A549 (cell line): ENCODE results near the gene LLGL2. TPM values are rescaled to one million over a fixed set of nuclear protein-coding genes. Genes with fewer than 3 reads are reported as not detected.
A peak's percentile ranks its signal among the peaks of the same experiment; 100 is the strongest.

Experiments used
- ATAC-seq, 2 experiments: fragments of 200-7000 bp in 1 of 2; fragments of >200 bp in 1 of 2; cut with Nextera tagmentation in 1 of 2; cut with Tn5 transposase in 1 of 2; 3 replicates each; pipeline versions ENCODE4 v1.8.0 to v1.9.1; 2018 to 2020; ENCODE audit warnings: mild to moderate bottlenecking in 1 of 2, moderate library complexity in 1 of 2
- CTCF ChIA-PET: fragments of 300-600 bp; sonication (Branson Sonifier 250); formaldehyde crosslinking; extraction: SDS; loops from one replicate; lab custom pipeline; 2021; ENCODE audit warnings: antibody characterized with exemption, inconsistent platforms; lab: Yijun Ruan, JAX
- POLR2A ChIA-PET: fragments of 350-600 bp; formaldehyde crosslinking; extraction: SDS; loops from one replicate; lab custom pipeline; 2021; ENCODE audit warnings: antibody characterized with exemption, inconsistent platforms; lab: Yijun Ruan, JAX
- DNase-seq, 2 experiments: peaks; one replicate each; pipeline versions ENCODE4 v3.0.0 to v3.0.0-alpha.2; 2011 to 2016; ENCODE audit warnings: low read depth in 1 of 2, low spot score in 1 of 2
- FAIRE-seq: peaks from 2 replicates; lab custom pipeline; 2011; peaks lifted over from hg19 to GRCh38; lab: Jason Lieb, UNC
- H3K27ac ChIP-seq, 2 experiments: fragments of >200 bp; sonication (Bioruptor Twin); formaldehyde crosslinking; 3 replicates each; pipeline ENCODE4 v1.5.1; 2016 to 2017
- H3K4me1 ChIP-seq: fragments of >200 bp; sonication (Bioruptor Twin); formaldehyde crosslinking; 3 replicates; pipeline ENCODE4 v1.6.1; 2016
- H3K4me2 ChIP-seq: fragments of >200 bp; sonication (Bioruptor Twin); formaldehyde crosslinking; 3 replicates; pipeline ENCODE4 v1.6.1; 2016
- H3K4me3 ChIP-seq: fragments of >200 bp; sonication (Bioruptor Twin); formaldehyde crosslinking; 3 replicates; pipeline ENCODE4 v1.5.1; 2016
- H3K9me3 ChIP-seq: fragments of >200 bp; sonication (Bioruptor Twin); formaldehyde crosslinking; 3 replicates; pipeline ENCODE4 v1.6.1; 2016
- BCL3 ChIP-seq: fragments of >200 bp; sonication (Bioruptor Twin); formaldehyde crosslinking; IDR thresholded peaks from 3 replicates; pipeline ENCODE4 v1.6.1; 2016
- BHLHE40 ChIP-seq: IDR thresholded peaks from 2 replicates; pipeline ENCODE4 v1.6.1; 2012; ENCODE audit warnings: low read depth, low read length, inconsistent platforms
- CTCF ChIP-seq: fragments of >200 bp; sonication (Bioruptor Twin); formaldehyde crosslinking; IDR thresholded peaks from 3 replicates; pipeline ENCODE4 v1.5.1; 2016
- EHMT2 ChIP-seq: fragments of 200-600 bp; sonication (generic); IDR thresholded peaks from 2 replicates; pipeline ENCODE4 v1.6.1; 2016; ENCODE audit warnings: antibody characterized with exemption, low read depth, mild to moderate bottlenecking, moderate library complexity
- ESRRA ChIP-seq: fragments of 150-350 bp; IDR thresholded peaks from 2 replicates; pipeline ENCODE4 v1.6.1; 2014; ENCODE audit warnings: mild to moderate bottlenecking, low read length, borderline replicate concordance
- FOSB ChIP-seq: fragments of 250-450 bp; sonication (Bioruptor Pico); IDR thresholded peaks from 2 replicates; pipeline ENCODE4 v1.5.0; 2020; ENCODE audit warnings: mild to moderate bottlenecking, moderate library complexity
- FOXS1 ChIP-seq: fragments of 250-450 bp; sonication (Bioruptor Pico); IDR thresholded peaks from 2 replicates; pipeline ENCODE4 v1.5.0; 2020; ENCODE audit warnings: mild to moderate bottlenecking, moderate library complexity
- GATA3 ChIP-seq: IDR thresholded peaks from 2 replicates; pipeline ENCODE4 v1.6.1; 2012; ENCODE audit warnings: borderline replicate concordance
- HOXA7 ChIP-seq: fragments of 250-450 bp; sonication (Bioruptor Pico); IDR thresholded peaks from 2 replicates; pipeline ENCODE4 v1.5.0; 2020; ENCODE audit warnings: mild to moderate bottlenecking, moderate library complexity
- KDM1A ChIP-seq: fragments of 200-600 bp; sonication (generic); IDR thresholded peaks from 2 replicates; pipeline ENCODE4 v1.6.1; 2016; ENCODE audit warnings: low read depth, mild to moderate bottlenecking
- KDM5A ChIP-seq: fragments of 200-600 bp; sonication (generic); IDR thresholded peaks from 2 replicates; pipeline ENCODE4 v1.6.1; 2016; ENCODE audit warnings: antibody characterized with exemption, mild to moderate bottlenecking
- NPAS2 ChIP-seq: fragments of 250-450 bp; sonication (Bioruptor Pico); IDR thresholded peaks from 2 replicates; pipeline ENCODE4 v1.8.0; 2022; ENCODE audit warnings: mild to moderate bottlenecking, moderate library complexity, borderline replicate concordance
- NR3C1 ChIP-seq: fragments of >200 bp; sonication (Bioruptor Twin); formaldehyde crosslinking; IDR thresholded peaks from 3 replicates; pipeline ENCODE4 v1.6.1; 2017
- PHF8 ChIP-seq: fragments of 200-600 bp; sonication (generic); IDR thresholded peaks from 2 replicates; pipeline ENCODE4 v1.6.1; 2016; ENCODE audit warnings: low read depth, mild to moderate bottlenecking, antibody characterized with exemption, moderate library complexity, borderline replicate concordance
- POLR2A ChIP-seq: IDR thresholded peaks from 2 replicates; pipeline ENCODE4 v1.6.1; 2012; ENCODE audit warnings: mild to moderate bottlenecking, low read length
- POLR2AphosphoS2 ChIP-seq: conservative IDR thresholded peaks from 2 replicates; pipeline ENCODE4 v1.6.1; 2012; ENCODE audit warnings: low read length, improper control_type of control experiment, inconsistent platforms
- RCOR1 ChIP-seq: fragments of 150-350 bp; IDR thresholded peaks from 2 replicates; pipeline ENCODE4 v1.6.1; 2014; ENCODE audit warnings: antibody characterized with exemption, low read length, low read depth
- RFX5 ChIP-seq: fragments of 450-650 bp; IDR thresholded peaks from 2 replicates; pipeline ENCODE4 v1.7.1; 2014; ENCODE audit warnings: antibody characterized with exemption, mild to moderate bottlenecking, moderate library complexity
- RNF2 ChIP-seq: fragments of 200-600 bp; sonication (generic); IDR thresholded peaks from 2 replicates; pipeline ENCODE4 v1.6.1; 2016; ENCODE audit warnings: low read depth, mild to moderate bottlenecking, antibody characterized with exemption, moderate library complexity, borderline replicate concordance
- SMC3 ChIP-seq: fragments of >200 bp; sonication (Bioruptor Twin); formaldehyde crosslinking; IDR thresholded peaks from 3 replicates; pipeline ENCODE4 v1.6.1; 2018; ENCODE audit warnings: inconsistent platforms
- TP53 ChIP-seq: fragments of 250-450 bp; sonication (Bioruptor Pico); IDR thresholded peaks from 2 replicates; pipeline ENCODE4 v1.5.0; 2021; ENCODE audit warnings: mild to moderate bottlenecking, moderate library complexity
- USF2 ChIP-seq: fragments of 450-650 bp; IDR thresholded peaks from 2 replicates; pipeline ENCODE4 v1.6.1; 2014; ENCODE audit warnings: antibody characterized with exemption
- ZC3H11A ChIP-seq: fragments of 450-650 bp; IDR thresholded peaks from 2 replicates; pipeline ENCODE4 v1.6.1; 2014; ENCODE audit warnings: antibody characterized with exemption, mild to moderate bottlenecking
- ZNF302 ChIP-seq: fragments of 250-450 bp; sonication (Bioruptor Pico); IDR thresholded peaks from 2 replicates; pipeline ENCODE4 v1.9.0; 2021; ENCODE audit warnings: inconsistent platforms, mild to moderate bottlenecking, moderate library complexity
- WGBS: methylation state at CpG from one replicate; pipeline ENCODE4 v1.1.6; 2017; ENCODE audit errors: missing lambda C conversion rate; 5-methylcytosine and 5-hydroxymethylcytosine counted together
- polyA plus RNA-seq, 4 experiments: library from polyadenylated mRNA; depleted of rRNA in 3 of 4; stranded (reverse); fragments of >200 nt; fragmentation: RNase III in 1 of 4; extraction: RNeasy Plus Mini Kit Qiagen cat#74134 plus additional on column Dnase treatment in 1 of 4; gene quantifications; 2 replicates in 3 of 4; 3 replicates in 1 of 4; pipeline ENCODE4 v1.2.3, GENCODE V29; 2011 to 2017
- TF ChIP-seq, protein P1 (sequence below): IDR thresholded peaks from 2 replicates; pipeline ENCODE4 v1.6.1; 2012
- TF ChIP-seq, protein P2 (sequence below): fragments of 200-600 bp; sonication (generic); IDR thresholded peaks from 2 replicates; pipeline ENCODE4 v1.6.1; 2016; ENCODE audit warnings: antibody characterized with exemption, mild to moderate bottlenecking, moderate library complexity
- TF ChIP-seq, protein P3 (sequence below): fragments of 250-450 bp; sonication (Bioruptor Pico); IDR thresholded peaks from 2 replicates; pipeline ENCODE4 v1.5.0; 2021; ENCODE audit warnings: mild to moderate bottlenecking, moderate library complexity, borderline replicate concordance
- TF ChIP-seq, protein P4 (sequence below): fragments of >200 bp; sonication (Bioruptor Twin); formaldehyde crosslinking; IDR thresholded peaks from 2 replicates; pipeline ENCODE4 v1.6.1; 2016

The LLGL2 gene
- polyA plus RNA-seq, 2 of the 4 experiments (the other 2 are of a cell fraction): 18.9 to 35.0 TPM

DNA sequence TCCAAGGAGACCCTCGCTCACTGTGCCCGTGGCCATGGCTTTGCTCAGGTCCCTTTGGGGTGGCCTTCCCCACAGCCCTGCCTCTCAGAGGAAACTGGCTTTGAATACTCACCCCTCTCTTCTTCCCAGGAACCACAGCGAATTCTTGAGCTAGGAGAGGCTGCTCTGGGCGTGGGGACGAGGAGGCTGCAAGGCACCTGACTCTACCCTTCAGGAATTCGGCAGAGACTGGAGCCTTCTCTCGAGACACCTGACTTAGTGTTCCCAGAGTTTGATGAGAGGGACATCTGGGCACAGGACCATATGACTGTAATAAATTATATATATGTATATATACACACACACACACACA is 6.2 kb downstream of the LLGL2 start:
- DNase-seq (peak in 1 of 2 experiments; percentile 63), FAIRE-seq (no peak), ATAC-seq (peak; percentile 57 to 70)
- no peak overlapping the region for H3K4me3 ChIP-seq
- H3K9me3 ChIP-seq: no peaks in the 10 kb centered on the region
- ChIA-PET POLR2A (no interaction called here), CTCF (interaction anchor here (0.6 to 1.2 kb wide), 6 partner anchors 15 to 120 kb away, joined by 3 to 4 read pairs (median 3); partner anchors contain the start of gene TSEN54)
- 65% methylated on average over 7 of the region's 7 CpGs for WGBS
- H3K27ac ChIP-seq: peak overlapping the region in 1 of 2 experiments; percentile 75; a peak in 3 of 6 replicates
- TF ChIP-seq ZNF302 (no peak), HOXA7 (CRISPR knock-in tag) (no peak), EHMT2 (no peak), KDM5A (no peak), FOSB (no peak), SMC3 (no peak), BCL3 (no peak), FOXS1 (CRISPR knock-in tag) (no peak), RCOR1 (no peak), POLR2AphosphoS2 (no peak), POLR2A (no peak), CTCF (no peak), GATA3 (no peak), RFX5 (no peak), ESRRA (no peak), TP53 (no peak), NPAS2 (CRISPR knock-in tag) (no peak)
- TF ChIP-seq, protein P1, sequence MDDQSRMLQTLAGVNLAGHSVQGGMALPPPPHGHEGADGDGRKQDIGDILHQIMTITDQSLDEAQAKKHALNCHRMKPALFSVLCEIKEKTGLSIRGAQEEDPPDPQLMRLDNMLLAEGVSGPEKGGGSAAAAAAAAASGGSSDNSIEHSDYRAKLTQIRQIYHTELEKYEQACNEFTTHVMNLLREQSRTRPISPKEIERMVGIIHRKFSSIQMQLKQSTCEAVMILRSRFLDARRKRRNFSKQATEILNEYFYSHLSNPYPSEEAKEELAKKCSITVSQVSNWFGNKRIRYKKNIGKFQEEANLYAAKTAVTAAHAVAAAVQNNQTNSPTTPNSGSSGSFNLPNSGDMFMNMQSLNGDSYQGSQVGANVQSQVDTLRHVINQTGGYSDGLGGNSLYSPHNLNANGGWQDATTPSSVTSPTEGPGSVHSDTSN: no peak
- peaks cover 25% of the 10 kb centered on the region for H3K4me1 ChIP-seq
- H3K4me2 ChIP-seq: peak overlapping the region; percentile 40; the same call in 1 of the 3 replicates

DNA sequence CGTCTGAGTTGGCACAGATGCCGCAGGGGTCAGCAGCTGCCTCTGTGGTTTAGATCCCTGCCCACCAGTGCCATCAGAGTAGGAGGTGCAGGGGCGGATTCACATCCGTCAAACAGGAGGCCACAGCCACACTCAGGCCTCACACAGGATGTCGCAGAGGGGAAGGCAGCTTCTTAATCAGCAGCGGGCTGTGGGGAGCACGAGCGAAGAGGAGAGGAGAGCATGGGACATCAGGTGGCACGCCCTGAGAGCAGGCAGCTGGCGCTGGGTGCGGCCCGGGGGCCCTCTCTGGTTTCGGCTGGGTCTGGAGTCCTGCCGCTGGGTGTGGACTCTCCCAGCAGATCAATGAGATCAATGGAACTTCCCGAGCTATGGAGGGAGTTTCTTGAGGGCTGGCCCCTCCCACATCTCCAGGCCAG is 9.6 kb downstream of the LLGL2 start:
- ChIA-PET CTCF (interaction anchor here (1.1 to 1.3 kb wide), 9 partner anchors 9 to 295 kb away, joined by 3 to 4 read pairs (median 3); partner anchors contain the start of genes SMIM5 and TSEN54), POLR2A (no interaction called here)
- no peak overlapping the region for H3K27ac ChIP-seq
- no peak for DNase-seq
- no peak overlapping the region for H3K4me2 ChIP-seq
- peaks cover 25% of the 10 kb centered on the region for H3K4me1 ChIP-seq
- no peak overlapping the region for H3K4me3 ChIP-seq
- H3K9me3 ChIP-seq: no peaks in the 10 kb centered on the region
- ATAC-seq: no peak
- WGBS: 92% methylated on average over 15 of the region's 15 CpGs
- FAIRE-seq: no peak
- TF ChIP-seq ZC3H11A (no peak), EHMT2 (no peak), BHLHE40 (no peak), KDM1A (no peak), RCOR1 (no peak), USF2 (no peak), RNF2 (no peak), NR3C1 (no peak), ESRRA (no peak), PHF8 (no peak), POLR2A (no peak)
- TF ChIP-seq, protein P2, sequence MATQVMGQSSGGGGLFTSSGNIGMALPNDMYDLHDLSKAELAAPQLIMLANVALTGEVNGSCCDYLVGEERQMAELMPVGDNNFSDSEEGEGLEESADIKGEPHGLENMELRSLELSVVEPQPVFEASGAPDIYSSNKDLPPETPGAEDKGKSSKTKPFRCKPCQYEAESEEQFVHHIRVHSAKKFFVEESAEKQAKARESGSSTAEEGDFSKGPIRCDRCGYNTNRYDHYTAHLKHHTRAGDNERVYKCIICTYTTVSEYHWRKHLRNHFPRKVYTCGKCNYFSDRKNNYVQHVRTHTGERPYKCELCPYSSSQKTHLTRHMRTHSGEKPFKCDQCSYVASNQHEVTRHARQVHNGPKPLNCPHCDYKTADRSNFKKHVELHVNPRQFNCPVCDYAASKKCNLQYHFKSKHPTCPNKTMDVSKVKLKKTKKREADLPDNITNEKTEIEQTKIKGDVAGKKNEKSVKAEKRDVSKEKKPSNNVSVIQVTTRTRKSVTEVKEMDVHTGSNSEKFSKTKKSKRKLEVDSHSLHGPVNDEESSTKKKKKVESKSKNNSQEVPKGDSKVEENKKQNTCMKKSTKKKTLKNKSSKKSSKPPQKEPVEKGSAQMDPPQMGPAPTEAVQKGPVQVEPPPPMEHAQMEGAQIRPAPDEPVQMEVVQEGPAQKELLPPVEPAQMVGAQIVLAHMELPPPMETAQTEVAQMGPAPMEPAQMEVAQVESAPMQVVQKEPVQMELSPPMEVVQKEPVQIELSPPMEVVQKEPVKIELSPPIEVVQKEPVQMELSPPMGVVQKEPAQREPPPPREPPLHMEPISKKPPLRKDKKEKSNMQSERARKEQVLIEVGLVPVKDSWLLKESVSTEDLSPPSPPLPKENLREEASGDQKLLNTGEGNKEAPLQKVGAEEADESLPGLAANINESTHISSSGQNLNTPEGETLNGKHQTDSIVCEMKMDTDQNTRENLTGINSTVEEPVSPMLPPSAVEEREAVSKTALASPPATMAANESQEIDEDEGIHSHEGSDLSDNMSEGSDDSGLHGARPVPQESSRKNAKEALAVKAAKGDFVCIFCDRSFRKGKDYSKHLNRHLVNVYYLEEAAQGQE: no peak
- TF ChIP-seq, protein P3, sequence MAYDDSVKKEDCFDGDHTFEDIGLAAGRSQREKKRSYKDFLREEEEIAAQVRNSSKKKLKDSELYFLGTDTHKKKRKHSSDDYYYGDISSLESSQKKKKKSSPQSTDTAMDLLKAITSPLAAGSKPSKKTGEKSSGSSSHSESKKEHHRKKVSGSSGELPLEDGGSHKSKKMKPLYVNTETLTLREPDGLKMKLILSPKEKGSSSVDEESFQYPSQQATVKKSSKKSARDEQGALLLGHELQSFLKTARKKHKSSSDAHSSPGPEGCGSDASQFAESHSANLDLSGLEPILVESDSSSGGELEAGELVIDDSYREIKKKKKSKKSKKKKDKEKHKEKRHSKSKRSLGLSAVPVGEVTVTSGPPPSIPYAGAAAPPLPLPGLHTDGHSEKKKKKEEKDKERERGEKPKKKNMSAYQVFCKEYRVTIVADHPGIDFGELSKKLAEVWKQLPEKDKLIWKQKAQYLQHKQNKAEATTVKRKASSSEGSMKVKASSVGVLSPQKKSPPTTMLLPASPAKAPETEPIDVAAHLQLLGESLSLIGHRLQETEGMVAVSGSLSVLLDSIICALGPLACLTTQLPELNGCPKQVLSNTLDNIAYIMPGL (CRISPR knock-in tag): no peak
- TF ChIP-seq, protein P4, sequence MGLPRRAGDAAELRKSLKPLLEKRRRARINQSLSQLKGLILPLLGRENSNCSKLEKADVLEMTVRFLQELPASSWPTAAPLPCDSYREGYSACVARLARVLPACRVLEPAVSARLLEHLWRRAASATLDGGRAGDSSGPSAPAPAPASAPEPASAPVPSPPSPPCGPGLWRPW: no peak
